Central memory CD4-positive, alpha-beta T cell (primary cell): ENCODE data around the gene MACROD1.
"Not testable (repeated sequence)": the region's sequence is repeated elsewhere in the genome, so short reads cannot be mapped to it uniquely, and the experiment has no call there.

ENCODE experiments used
- DNase-seq: peaks from one replicate; pipeline ENCODE4 v3.0.0; 2022

Gene MACROD1

GRCh38 chr11:63991558-63991957 is 174.4 kb downstream of the MACROD1 start:
- no peak for DNase-seq

GRCh38 chr11:63986932-63987513 is 178.9 kb downstream of the MACROD1 start:
- DNase-seq = no peak

- peak; percentile 84 for DNase-seq
These were observed 179.6 kb downstream of the MACROD1 start, which contains the start of gene OTUB1 for GRCh38 chr11:63986156-63986931. OTUB1 (plus strand) TSS chr11:63986438; CDS start chr11:63986457, 19 bp downstream.

DNA sequence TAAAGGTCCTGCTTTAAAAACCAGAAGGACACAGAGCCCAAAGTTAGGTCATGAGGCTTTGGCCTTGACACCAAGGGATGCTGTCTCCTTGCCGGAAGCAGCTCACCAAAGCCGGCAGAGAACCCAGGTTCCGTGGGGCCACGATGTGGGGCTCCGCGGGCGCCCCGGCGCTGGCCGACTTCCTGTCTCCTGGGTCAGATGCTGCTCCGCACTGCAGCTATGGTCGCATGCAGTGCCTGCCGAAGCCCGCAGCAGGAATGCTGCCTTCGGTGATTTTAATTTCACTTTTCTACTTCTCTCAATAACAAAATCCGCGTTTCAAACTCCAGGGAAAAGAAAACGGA is 180.1 kb downstream of the MACROD1 start:
- peak; percentile 71 for DNase-seq

DNA sequence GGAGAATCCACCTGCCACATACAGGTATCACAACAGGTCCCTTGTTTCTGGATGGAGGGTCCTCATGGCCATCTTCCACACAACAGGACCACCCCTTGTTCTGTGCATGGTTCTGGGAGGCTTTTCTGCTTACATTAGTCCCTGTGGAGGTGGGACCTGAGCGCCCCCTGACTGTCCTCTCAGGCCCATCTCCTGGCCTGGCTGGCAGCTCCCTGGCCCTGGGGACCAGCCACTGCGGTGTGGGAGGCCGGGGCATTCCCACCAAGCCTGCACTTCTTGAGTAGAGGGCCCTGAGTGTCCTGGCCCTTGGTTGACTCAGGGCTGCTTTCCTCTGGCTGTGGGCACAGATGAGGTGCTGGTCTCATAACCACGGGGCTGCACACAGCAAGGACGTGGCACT is 186.5 kb downstream of the MACROD1 start:
- no peak for DNase-seq

DNA sequence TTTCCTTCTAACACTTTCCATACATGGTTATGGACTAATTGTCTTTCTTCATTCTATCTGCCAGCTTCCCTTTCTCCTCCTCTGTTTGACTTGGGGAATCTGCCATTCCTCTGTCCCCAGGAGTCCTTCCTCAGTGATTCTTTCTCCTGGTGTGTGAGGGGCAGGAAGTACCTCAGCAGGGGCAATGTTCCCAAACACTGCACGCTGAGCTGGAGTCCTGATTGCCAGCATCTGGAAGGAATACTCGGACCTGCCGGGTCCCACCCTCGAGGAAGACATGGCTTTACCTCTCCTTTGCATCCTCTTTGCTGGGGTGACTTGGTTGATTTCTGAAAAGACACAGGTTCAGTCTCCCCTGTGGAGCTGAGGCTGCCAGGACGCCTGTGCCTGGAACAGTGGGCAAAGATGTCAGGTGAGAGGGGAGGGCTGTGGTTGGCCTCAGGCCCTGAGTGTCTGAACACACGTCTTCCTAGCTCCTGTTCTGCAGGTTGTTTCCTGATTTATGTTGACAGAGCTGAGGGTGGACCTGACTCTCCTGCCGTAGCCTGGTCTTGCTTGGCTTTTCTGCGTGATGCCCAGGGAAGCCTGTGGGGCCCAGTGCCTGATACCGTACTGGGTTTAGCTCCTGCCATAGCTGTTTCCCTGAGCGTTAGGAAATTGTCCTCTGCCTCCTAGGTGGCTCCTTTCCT is 187.2 kb downstream of the MACROD1 start:
- no peak for DNase-seq

- DNase-seq = peak; percentile 97
These were observed 191.4 kb downstream of the MACROD1 start, which contains the start of gene COX8A for GRCh38 chr11:63974259-63975143. COX8A (plus strand) TSS chr11:63974620; CDS start chr11:63974681, 61 bp downstream.

DNA sequence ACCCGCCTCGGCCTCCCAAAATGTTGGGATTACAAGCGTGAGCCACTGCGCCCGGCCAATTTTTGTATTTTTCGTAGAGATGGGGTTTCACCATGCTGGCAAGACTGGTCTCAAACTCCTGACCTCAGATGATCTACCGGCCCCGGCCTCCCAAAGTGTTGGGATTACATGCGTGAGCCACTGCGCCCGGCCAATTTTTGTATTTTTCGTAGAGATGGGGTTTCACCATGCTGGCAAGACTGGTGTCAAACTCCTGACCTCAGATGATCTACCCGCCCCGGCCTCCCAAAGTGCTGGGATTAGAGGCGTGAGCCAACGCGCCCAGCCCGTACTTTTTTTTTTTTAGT is 192.0 kb downstream of the MACROD1 start:
- not testable (repeated sequence) for DNase-seq

- DNase-seq = no peak
These were observed 195.0 kb downstream of the MACROD1 start for GRCh38 chr11:63970902-63971301.

DNA sequence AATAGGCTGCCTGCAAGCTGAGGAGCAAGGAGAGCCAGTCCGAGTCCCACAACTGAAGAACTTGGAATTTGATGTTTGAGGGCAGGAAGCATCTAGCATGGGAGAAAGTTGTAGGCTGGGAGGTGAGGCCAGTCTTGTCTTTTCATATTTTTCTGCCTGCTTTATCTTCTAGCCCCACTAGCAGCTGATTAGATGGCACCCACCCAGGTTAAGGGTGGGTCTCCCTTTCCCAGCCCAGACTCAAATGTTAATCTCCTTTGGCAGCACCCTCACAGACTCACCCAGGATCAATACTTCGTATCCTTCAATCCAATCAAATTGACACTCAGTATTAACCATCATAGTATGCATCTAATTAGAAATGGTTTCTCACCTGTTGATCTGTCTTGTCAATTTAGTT is 196.5 kb downstream of the MACROD1 start:
- DNase-seq = no peak

GRCh38 chr11:63966444-63966843 is 199.5 kb downstream of the MACROD1 start:
- no peak for DNase-seq

DNA sequence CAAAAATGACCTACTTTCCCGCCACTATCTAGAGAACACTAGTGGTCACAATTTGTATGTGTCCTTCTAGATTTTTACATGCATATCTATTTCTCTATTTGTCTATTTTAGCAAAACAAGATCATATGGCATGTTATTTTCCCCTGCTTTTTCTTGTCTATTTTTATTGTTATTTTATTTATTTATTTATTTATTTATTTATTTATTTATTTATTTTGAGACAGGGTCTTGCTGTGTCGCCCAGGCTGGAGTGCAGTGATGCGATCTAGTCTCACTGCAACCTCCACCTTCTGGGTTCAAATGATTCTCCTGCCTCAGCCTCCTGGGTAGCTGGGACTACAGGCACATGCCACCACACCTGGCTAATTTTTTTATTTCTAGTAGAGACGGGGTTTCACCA is 202.0 kb downstream of the MACROD1 start:
- not testable (repeated sequence) for DNase-seq

- no peak for DNase-seq
These were observed 204.1 kb downstream of the MACROD1 start for GRCh38 chr11:63961608-63962412.

- DNase-seq = no peak
These were observed 207.9 kb downstream of the MACROD1 start for GRCh38 chr11:63958008-63958407.

DNA sequence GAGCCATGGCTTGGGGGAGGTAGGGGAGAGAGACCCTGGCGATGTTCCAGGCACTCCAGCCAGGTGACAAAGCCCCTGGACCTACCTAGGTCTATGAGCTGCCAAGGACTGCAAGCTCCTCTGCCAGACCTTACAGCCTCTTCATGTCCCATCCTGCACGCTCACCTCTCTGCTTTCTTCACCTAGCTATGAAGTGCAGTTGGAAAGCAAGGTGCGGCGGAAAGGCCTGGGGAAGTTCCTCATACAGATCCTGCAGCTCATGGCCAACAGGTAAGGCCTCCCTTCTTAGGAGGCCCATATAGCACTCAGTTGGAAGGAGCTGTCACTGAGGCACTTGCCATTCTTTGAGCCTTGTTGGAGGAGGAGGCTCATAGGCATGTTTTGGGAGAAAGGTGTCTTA is 213.3 kb downstream of the MACROD1 start:
- DNase-seq = no peak

DNA sequence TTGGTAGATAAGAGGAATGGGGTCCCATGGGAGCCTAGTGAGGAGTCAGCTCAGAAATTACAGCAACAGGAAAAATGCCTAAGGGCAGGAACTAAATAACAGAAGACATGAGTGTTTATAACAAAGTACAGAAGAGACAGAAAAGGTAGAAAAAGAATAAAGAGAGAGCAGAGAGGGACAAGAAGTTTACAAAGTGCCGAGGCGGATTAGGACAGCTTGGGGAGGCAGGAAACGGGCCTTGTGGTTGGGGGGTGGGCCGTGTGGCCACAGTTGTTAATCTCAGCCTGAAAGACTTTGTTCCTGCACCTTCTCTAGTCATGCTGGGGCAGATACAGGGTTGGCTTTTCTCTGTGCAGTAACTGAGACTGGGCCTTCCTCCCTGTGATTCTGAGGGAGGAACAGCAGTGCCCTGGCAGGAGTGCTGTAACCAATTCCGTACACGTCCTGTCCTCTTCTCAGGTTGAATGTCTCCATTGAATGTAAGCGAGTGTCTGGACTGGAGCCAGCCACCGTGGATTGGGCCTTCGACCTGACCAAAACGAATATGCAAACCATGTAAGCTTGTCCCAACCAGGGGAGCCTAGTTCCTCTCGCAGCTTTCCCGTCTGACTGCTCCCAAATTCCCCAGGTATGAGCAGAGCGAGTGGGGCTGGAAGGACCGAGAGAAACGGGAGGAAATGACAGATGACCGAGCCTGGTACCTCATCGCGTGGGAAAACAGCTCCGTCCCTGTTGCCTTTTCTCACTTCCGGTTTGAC is 214.0 kb downstream of the MACROD1 start:
- peak; percentile 15 for DNase-seq
